PC-9 (cell line): ENCODE results near the gene KCNJ12. TPM values are rescaled to one million over a fixed set of nuclear protein-coding genes. Genes with fewer than 3 reads are reported as not detected.

Experiments used
- BruUV-seq: library from RNA; stranded (reverse); fragments of 400-500 nt; replicated peaks from 2 replicates; lab custom pipeline; 2021; lab: Mats Ljungman, UMichigan
- CTCF ChIA-PET: fragments of 300-600 bp; sonication (Branson Sonifier 250); formaldehyde crosslinking; loops from one replicate; lab custom pipeline; 2022; ENCODE audit warnings: antibody characterized with exemption; lab: Charles Lee
- POLR2A ChIA-PET: fragments of 300-600 bp; sonication (Branson Sonifier 250); formaldehyde crosslinking; loops from one replicate; lab custom pipeline; 2022; ENCODE audit warnings: antibody characterized with exemption; ENCODE audit not compliant: unreplicated experiment; lab: Charles Lee
- DNase-seq, 2 experiments: peaks; one replicate each; pipeline versions ENCODE4 v3.0.0 to v3.0.0-alpha.2; 2015 to 2022; ENCODE audit warnings: mixed read lengths in 1 of 2
- H2AFZ ChIP-seq: fragments of 200-600 bp; sonication (generic); 2 replicates; pipeline ENCODE4 v1.8.1; 2017; ENCODE audit warnings: antibody characterized with exemption
- H3F3A ChIP-seq: fragments of 200-600 bp; sonication (generic); 2 replicates; pipeline ENCODE4 v1.8.1; 2017; ENCODE audit warnings: antibody characterized with exemption, mild to moderate bottlenecking, low read depth; ENCODE audit not compliant: insufficient read depth
- H3K27ac ChIP-seq: fragments of 200-600 bp; sonication (generic); 2 replicates; pipeline ENCODE4 v1.6.1; 2016; ENCODE audit warnings: mixed run types
- H3K27me3 ChIP-seq: fragments of 200-600 bp; sonication (generic); 2 replicates; pipeline ENCODE4 v1.6.1; 2016; ENCODE audit warnings: low read depth, mixed run types; ENCODE audit not compliant: insufficient read depth
- H3K36me3 ChIP-seq: fragments of 200-600 bp; sonication (generic); 2 replicates; pipeline ENCODE4 v1.6.1; 2016; ENCODE audit warnings: low read depth, mixed run types
- H3K4me1 ChIP-seq: fragments of 200-600 bp; sonication (generic); replicated peaks from 2 replicates; pipeline ENCODE4 v1.6.1; 2016; ENCODE audit warnings: mixed run types; ENCODE audit not compliant: insufficient read depth
- H3K4me2 ChIP-seq: fragments of 200-600 bp; sonication (generic); 2 replicates; pipeline ENCODE4 v1.6.1; 2017; ENCODE audit warnings: mixed run types
- H3K4me3 ChIP-seq: fragments of 200-600 bp; sonication (generic); 2 replicates; pipeline ENCODE4 v1.6.1; 2016; ENCODE audit warnings: mixed run types
- H3K79me2 ChIP-seq: fragments of 200-600 bp; sonication (generic); 2 replicates; pipeline ENCODE4 v1.6.1; 2017; ENCODE audit warnings: low read depth, mixed run types
- H3K9me2 ChIP-seq: fragments of 200-600 bp; sonication (generic); 2 replicates; pipeline ENCODE4 v1.8.1; 2017; ENCODE audit warnings: mild to moderate bottlenecking; ENCODE audit not compliant: insufficient read depth
- H3K9me3 ChIP-seq: fragments of 200-600 bp; sonication (generic); 2 replicates; pipeline ENCODE4 v1.8.1; 2016; ENCODE audit warnings: low read depth; ENCODE audit not compliant: insufficient read depth
- H4K20me1 ChIP-seq: fragments of 200-600 bp; sonication (generic); 2 replicates; pipeline ENCODE4 v1.8.1; 2017; ENCODE audit not compliant: insufficient read depth
- CTCF ChIP-seq: fragments of 200-600 bp; sonication (generic); conservative IDR thresholded peaks from 2 replicates; pipeline ENCODE4 v1.6.1; 2017; ENCODE audit warnings: mixed run types, antibody characterized with exemption, mild to moderate bottlenecking, moderate library complexity
- EZH2 ChIP-seq: fragments of 200-600 bp; sonication (generic); IDR thresholded peaks from 2 replicates; pipeline ENCODE4 v1.8.0; 2017; ENCODE audit warnings: antibody characterized with exemption, low read depth
- intact Hi-C: fragments of 100-400 bp; cut with micrococcal nuclease; formaldehyde crosslinking; loops from one replicate; pipeline ENCODE4 v1.10.0; 2022; ENCODE audit not compliant: unreplicated experiment
- total RNA-seq: library from RNA; stranded (reverse); gene quantifications from 2 replicates; pipeline ENCODE4 v1.2.3, GENCODE V29; 2021

Gene KCNJ12
- total RNA-seq, 1 experiment from 2014 or later, result 1.1 TPM

DNA sequence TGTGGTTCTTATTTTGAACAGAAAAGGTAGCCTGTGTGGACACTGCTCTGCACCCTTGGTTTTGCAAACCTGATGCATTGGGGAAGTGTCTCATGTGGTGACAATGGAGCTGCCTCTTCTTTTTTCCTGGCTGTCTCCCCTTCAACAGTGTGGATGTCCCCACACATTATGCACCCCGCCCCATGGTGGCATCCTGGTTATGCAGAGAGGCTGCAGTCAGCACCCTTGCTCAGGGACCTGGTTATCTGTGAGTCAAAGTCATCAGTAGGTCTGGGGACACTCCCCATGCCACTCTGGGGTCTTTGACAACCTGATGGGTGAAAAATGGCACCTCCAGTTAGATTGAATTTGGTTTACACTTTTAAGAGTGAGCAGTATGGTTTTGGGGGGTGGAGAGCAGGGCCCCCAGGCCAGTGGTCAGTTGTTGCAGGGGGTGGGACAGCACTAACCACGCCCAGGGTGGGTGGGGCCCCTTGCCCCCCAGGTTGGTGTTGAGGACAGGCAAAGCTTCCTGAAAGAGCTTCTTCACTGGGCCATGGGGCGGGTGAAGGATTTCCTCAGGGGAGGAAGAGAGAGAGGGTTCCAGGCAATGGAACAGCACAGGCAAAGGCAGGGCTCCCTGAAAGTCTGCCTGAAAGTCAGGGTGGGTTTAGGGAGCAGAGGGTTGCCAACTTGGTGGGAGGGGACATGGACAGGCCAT, 24.6 kb upstream of the KCNJ12 start:
- no peaks in the 10 kb centered on the region for H3K9me3 ChIP-seq
- H3K79me2 ChIP-seq, result no peaks in the 10 kb centered on the region
- H2AFZ ChIP-seq, result no peak overlapping the region
- no peaks in the 10 kb centered on the region for H3K36me3 ChIP-seq
- BruUV-seq, result no TSS peak
- intact Hi-C loops, result no loop called here
- no peak for DNase-seq
- no peak overlapping the region for H3K4me3 ChIP-seq
- POLR2A ChIA-PET, result interaction anchor here (0.6 kb wide), 1 partner anchor 388 kb away, joined by 6 read pairs; no protein-coding TSS in a partner anchor
- TF ChIP-seq CTCF (no peak), EZH2 (no peak)
- H3F3A ChIP-seq, result no peaks in the 10 kb centered on the region; the same call in 1 of the 2 replicates
- no peak overlapping the region for H3K27ac ChIP-seq
- CTCF ChIA-PET, result interaction anchor here (0.6 kb wide), 1 partner anchor 498 kb away, joined by 3 read pairs; no protein-coding TSS in a partner anchor
- no peaks in the 10 kb centered on the region for H3K27me3 ChIP-seq
- no peaks in the 10 kb centered on the region for H3K4me1 ChIP-seq
- no peaks in the 10 kb centered on the region for H4K20me1 ChIP-seq
- H3K9me2 ChIP-seq, result no peaks in the 10 kb centered on the region
- H3K4me2 ChIP-seq, result no peak overlapping the region

- H3K4me1 ChIP-seq, result no peaks in the 10 kb centered on the region
- no peaks in the 10 kb centered on the region for H3K27me3 ChIP-seq
- H3K9me2 ChIP-seq, result no peaks in the 10 kb centered on the region
- TF ChIP-seq EZH2, result no peak
- no peak for TF ChIP-seq CTCF
- no peaks in the 10 kb centered on the region for H3K9me3 ChIP-seq
- CTCF ChIA-PET, result no interaction called here
- H3K79me2 ChIP-seq, result no peaks in the 10 kb centered on the region
- DNase-seq, result no peak
- no TSS peak for BruUV-seq
- intact Hi-C loops, result no loop called here
- H3K36me3 ChIP-seq, result no peaks in the 10 kb centered on the region
- H4K20me1 ChIP-seq, result no peaks in the 10 kb centered on the region
- H3K4me3 ChIP-seq, result no peak overlapping the region
- no peaks in the 10 kb centered on the region; the same call in 1 of the 2 replicates for H3F3A ChIP-seq
- no peak overlapping the region for H3K27ac ChIP-seq
- no peak overlapping the region for H2AFZ ChIP-seq
- POLR2A ChIA-PET, result no interaction called here
- H3K4me2 ChIP-seq, result no peak overlapping the region
These were observed 23.8 kb upstream of the KCNJ12 start for GRCh38 chr17:21352221-21352980.

GRCh38 chr17:21352981-21353265, 23.2 kb upstream of the KCNJ12 start:
- POLR2A ChIA-PET, result no interaction called here
- no peak for TF ChIP-seq CTCF
- no peak for TF ChIP-seq EZH2

More at GRCh38 chr17:21352981-21353265, 23.2 kb upstream of the KCNJ12 start:
- Histone ChIP-seq H3K9me2 (no peaks in the 10 kb centered on the region), H3K4me3 (no peak overlapping the region), H3K9me3 (no peaks in the 10 kb centered on the region), H3F3A (no peaks in the 10 kb centered on the region; the same call in 1 of the 2 replicates), H3K27me3 (no peaks in the 10 kb centered on the region), H3K4me1 (no peaks in the 10 kb centered on the region), H3K79me2 (no peaks in the 10 kb centered on the region), H3K4me2 (no peak overlapping the region), H4K20me1 (no peaks in the 10 kb centered on the region), H2AFZ (no peak overlapping the region), H3K27ac (no peak overlapping the region), H3K36me3 (no peaks in the 10 kb centered on the region)
- CTCF ChIA-PET, result no interaction called here
- no TSS peak for BruUV-seq
- DNase-seq, result no peak
- intact Hi-C loops, result no loop called here
